K562 (cell line): ENCODE measurements around the gene PCDHA11. TPM values are rescaled to one million over a fixed set of nuclear protein-coding genes. Genes with fewer than 3 reads are reported as not detected.

ENCODE experiments used
- ATAC-seq: fragments of 200-7000 bp; cut with Tn5 transposase; 3 replicates; pipeline ENCODE4 v1.9.1; 2020; ENCODE audit warnings: moderate library complexity
- BruUV-seq: library from RNA; stranded (reverse); fragments of 400-500 nt; replicated peaks from 2 replicates; lab custom pipeline; 2021; lab: Mats Ljungman, UMichigan
- CTCF ChIA-PET: fragments of 300-600 bp; formaldehyde crosslinking; extraction: SDS; loops from one replicate; lab custom pipeline; 2021; ENCODE audit warnings: low intra/inter-chr PET ratio; lab: Yijun Ruan, JAX
- POLR2A ChIA-PET: fragments of 300-600, 350-650 bp; sonication (Branson Sonifier 250); formaldehyde crosslinking; extraction: SDS; loops from one replicate; lab custom pipeline; 2021; ENCODE audit warnings: antibody characterized with exemption, inconsistent platforms; lab: Yijun Ruan, JAX
- DNase-seq, 4 experiments: peaks; one replicate each; pipeline versions ENCODE4 v3.0.0 to v3.0.0-alpha.2; 2011 to 2018; ENCODE audit warnings: low spot score in 3 of 4, mixed read lengths in 3 of 4; ENCODE audit errors: extremely low read depth in 1 of 4
- FAIRE-seq: peaks from 2 replicates; lab custom pipeline; 2011; peaks lifted over from hg19 to GRCh38; lab: Jason Lieb, UNC
- H2AFZ ChIP-seq: 2 replicates; pipeline ENCODE4 v1.6.0; 2011; ENCODE audit warnings: low read depth, low read length, control low read depth, inconsistent platforms
- H3K27ac ChIP-seq: fragments of 200-600 bp; 3 replicates; pipeline ENCODE4 v1.8.0; 2011; ENCODE audit warnings: low read depth, mild to moderate bottlenecking, control low read depth, inconsistent platforms, low read length, moderate library complexity, mixed read lengths; ENCODE audit errors: extremely low read depth
- H3K27me3 ChIP-seq, 2 experiments: fragments of 300-600 bp in 1 of 2; 2 replicates in 1 of 2; 3 replicates in 1 of 2; pipeline versions ENCODE4 v1.6.0 to v1.8.0; 2011; ENCODE audit warnings: inconsistent platforms in 2 of 2, low read length in 2 of 2, mild to moderate bottlenecking in 1 of 2, mixed read lengths in 1 of 2, moderate library complexity in 1 of 2; ENCODE audit not compliant: control insufficient read depth in 2 of 2, insufficient read depth in 2 of 2
- H3K36me3 ChIP-seq: fragments of 300-600 bp; 3 replicates; pipeline ENCODE4 v1.8.0; 2011; ENCODE audit warnings: mild to moderate bottlenecking, low read length, inconsistent platforms; ENCODE audit not compliant: control insufficient read depth, insufficient read depth
- H3K4me1 ChIP-seq, 2 experiments: fragments of 200-600 bp in 1 of 2; replicated peaks in 1 of 2; 2 replicates in 1 of 2; 3 replicates in 1 of 2; pipeline versions ENCODE4 v1.5.1 to v1.8.0; 2011; ENCODE audit warnings: inconsistent platforms in 2 of 2, low read length in 2 of 2, mild to moderate bottlenecking in 1 of 2, mixed read lengths in 1 of 2, moderate library complexity in 1 of 2; ENCODE audit not compliant: control insufficient read depth in 2 of 2, insufficient read depth in 2 of 2
- H3K4me2 ChIP-seq: 2 replicates; pipeline ENCODE4 v1.6.1; 2011; ENCODE audit warnings: low read length, control low read depth, inconsistent platforms, mixed read lengths; ENCODE audit not compliant: insufficient read depth
- H3K4me3 ChIP-seq: fragments of 200-600 bp; sonication (generic), shearing (Covaris generic); 2 replicates; pipeline ENCODE4 v1.5.1; 2016; ENCODE audit warnings: control low read depth, inconsistent platforms
- H3K79me2 ChIP-seq: fragments of 200-600 bp; 3 replicates; pipeline ENCODE4 v1.8.0; 2011; ENCODE audit warnings: low read length, inconsistent platforms; ENCODE audit not compliant: control insufficient read depth, insufficient read depth
- H3K9ac ChIP-seq, 2 experiments: 2 replicates each; pipeline versions ENCODE4 v1.6.0 to v1.6.1; 2011; ENCODE audit warnings: low read depth in 2 of 2, low read length in 2 of 2, control low read depth in 1 of 2, inconsistent platforms in 1 of 2, mild to moderate bottlenecking in 1 of 2, mixed read lengths in 1 of 2; ENCODE audit not compliant: insufficient read depth in 1 of 2
- H3K9me1 ChIP-seq: one replicate; pipeline ENCODE4 v1.6.0; 2011; ENCODE audit warnings: inconsistent platforms, mild to moderate bottlenecking, low read length, moderate library complexity; ENCODE audit not compliant: control insufficient read depth, insufficient read depth
- H3K9me3 ChIP-seq: replicated peaks from 2 replicates; pipeline ENCODE4 v1.5.1; 2011; ENCODE audit warnings: low read depth, low read length, inconsistent platforms; ENCODE audit not compliant: control insufficient read depth, insufficient read depth
- H4K20me1 ChIP-seq: replicated peaks from 2 replicates; pipeline ENCODE4 v1.6.1; 2011; ENCODE audit warnings: low read length, inconsistent platforms, mixed read lengths; ENCODE audit not compliant: control insufficient read depth, insufficient read depth
- ASH1L ChIP-seq: fragments of 450-650 bp; IDR thresholded peaks from 2 replicates; pipeline ENCODE4 v1.6.1; 2018; ENCODE audit warnings: borderline replicate concordance, mild to moderate bottlenecking, low read depth; ENCODE audit not compliant: partially characterized antibody
- CBX3 ChIP-seq, 2 experiments: IDR thresholded peaks; 1 replicate in 1 of 2; 2 replicates in 1 of 2; pipeline ENCODE4 v1.6.1; 2012; ENCODE audit warnings: inconsistent platforms in 2 of 2, low read length in 2 of 2, borderline replicate concordance in 1 of 2, control low read depth in 1 of 2
- COPS2 ChIP-seq: fragments of 450-650 bp; conservative IDR thresholded peaks from 2 replicates; pipeline ENCODE4 v1.6.1; 2016; ENCODE audit warnings: mild to moderate bottlenecking, moderate library complexity
- CREB1 ChIP-seq, 2 experiments: sonication (generic) in 1 of 2; formaldehyde crosslinking in 1 of 2; IDR thresholded peaks; 2 replicates each; pipeline versions ENCODE4 v1.6.1 to v1.8.0; 2012 to 2022; ENCODE audit warnings: inconsistent platforms in 1 of 2, mild to moderate bottlenecking in 1 of 2, missing genetic modification reagents in 1 of 2, moderate library complexity in 1 of 2
- CTCF ChIP-seq, 3 experiments: IDR thresholded peaks in 2 of 3; conservative IDR thresholded peaks in 1 of 3; 2 replicates each; pipeline ENCODE4 v1.5.1; 2011 to 2012; ENCODE audit warnings: low read length in 3 of 3, mild to moderate bottlenecking in 3 of 3, control low read depth in 2 of 3, improper control_type of control experiment in 1 of 3, inconsistent platforms in 1 of 3, low read depth in 1 of 3, mixed read lengths in 1 of 3, moderate library complexity in 1 of 3; ENCODE audit not compliant: insufficient read depth in 2 of 3
- PBX2 ChIP-seq, 2 experiments: IDR thresholded peaks in 1 of 2; conservative IDR thresholded peaks in 1 of 2; 2 replicates each; pipeline ENCODE4 v1.6.1; 2016; ENCODE audit warnings: low read depth in 2 of 2, mild to moderate bottlenecking in 1 of 2, missing compliant biosample characterization in 1 of 2, missing genetic modification characterization in 1 of 2, moderate library complexity in 1 of 2
- RBM25 ChIP-seq: fragments of 200-400 bp; formaldehyde crosslinking; IDR thresholded peaks from 2 replicates; pipeline ENCODE4 v1.6.1; 2018; ENCODE audit warnings: low read length, low read depth, moderate library complexity; ENCODE audit not compliant: severe bottlenecking
- ZNF696 ChIP-seq: fragments of 250-450 bp; sonication (Bioruptor Pico); conservative IDR thresholded peaks from 2 replicates; pipeline ENCODE4 v1.4.0; 2020; ENCODE audit warnings: mild to moderate bottlenecking, moderate library complexity
- ZNF76 ChIP-seq: fragments of 250-450 bp; sonication (Bioruptor Pico); IDR thresholded peaks from 2 replicates; pipeline ENCODE4 v1.4.0; 2020; ENCODE audit warnings: mild to moderate bottlenecking, moderate library complexity, borderline replicate concordance
- WGBS: fragments of 100-300 bp; shearing (Covaris generic); methylation state at CpG from one replicate; pipeline ENCODE4 v1.1.6; 2016; ENCODE audit warnings: low coverage, mixed read lengths; ENCODE audit not compliant: insufficient coverage; ENCODE audit errors: missing lambda C conversion rate; 5-methylcytosine and 5-hydroxymethylcytosine counted together
- in situ Hi-C: fragments of 300-500 bp; cut with MboI; formaldehyde crosslinking; loops from 4 replicates; pipeline ENCODE4 v1.15.0; 2018; ENCODE audit warnings: inconsistent platforms, mixed read lengths
- intact Hi-C: fragments of 100-400 bp; cut with micrococcal nuclease; formaldehyde crosslinking; loops from 2 replicates; pipeline ENCODE4 v1.14.2; 2022
- polyA plus RNA-seq, 8 experiments: library from polyadenylated mRNA; depleted of rRNA in 4 of 8; stranded (reverse) in 5 of 8; unstranded in 3 of 8; fragments of >200 nt; fragmentation: Nextera tagmentation in 2 of 8; fragmentation: Illumina TruSeq in 1 of 8; extraction: Ambion mirVana in 2 of 8; extraction: Trizol in 1 of 8; gene quantifications; 2 replicates each; pipeline versions ENCODE4 v1.2.1 to v1.2.3, GENCODE V29; 2011 to 2014; ENCODE audit warnings: inconsistent platforms in 1 of 8, missing spikeins in 1 of 8
- total RNA-seq, 7 experiments: library from RNA; depleted of rRNA in 6 of 7; stranded (reverse); fragments of >200 nt in 6 of 7; fragmentation: Illumina TruSeq in 2 of 7; extraction: Trizol in 2 of 7; gene quantifications; 2 replicates each; pipeline versions ENCODE4 v1.2.1 to v1.2.3, GENCODE V29; 2011 to 2021; ENCODE audit warnings: low replicate concordance in 1 of 7
- TF ChIP-seq, protein P1 (sequence below): fragments of 450-650 bp; formaldehyde crosslinking; IDR thresholded peaks from 2 replicates; pipeline ENCODE4 v1.4.0; 2020; ENCODE audit warnings: mild to moderate bottlenecking, mixed read lengths
- TF ChIP-seq, protein P2 (sequence below): fragments of 250-450 bp; sonication (Bioruptor Pico); IDR thresholded peaks from 2 replicates; pipeline ENCODE4 v1.8.0; 2022; ENCODE audit warnings: inconsistent platforms, mild to moderate bottlenecking, moderate library complexity, borderline replicate concordance

PCDHA11 gene
- total and polyA plus RNA-seq, 9 of the 15 experiments (the other 6 are each of a cell fraction or from before 2014, with no cell fraction given), result not detected

GRCh38 chr5:140875085-140876065 lies 6.6 kb downstream of the PCDHA11 start, which contains the start of gene PCDHA12:
Gene PCDHA12 (plus strand): TSS chr5:140875308. CDS start chr5:140875473, 165 bp downstream.
- no peaks in the 10 kb centered on the region for H3K36me3 ChIP-seq
- no peak within 1 kb of the TSS for H3K9ac ChIP-seq
- H3K79me2 ChIP-seq, result no peaks in the 10 kb centered on the region
- no peaks in the 10 kb centered on the region for H3K27me3 ChIP-seq
- in situ Hi-C loops (no loop called here), intact Hi-C loops (no loop called here)
- no peak for DNase-seq
- no TSS peak for BruUV-seq
- no peak within 1 kb of the TSS for H3K27ac ChIP-seq
- H2AFZ ChIP-seq, result no peak within 1 kb of the TSS
- H3K4me1 ChIP-seq, result no peaks in the 10 kb centered on the region; a peak in 1 of 5 replicates
- ChIA-PET CTCF (no interaction called here), POLR2A (no interaction called here)
- no peak for ATAC-seq
- no peaks in the 10 kb centered on the region for H4K20me1 ChIP-seq
- H3K9me1 ChIP-seq, result no peaks in the 10 kb centered on the region
- H3K4me3 ChIP-seq, result no peak within 1 kb of the TSS
- 14% methylated on average over 41 of the region's 47 CpGs for WGBS
- no peak within 1 kb of the TSS for H3K4me2 ChIP-seq
- FAIRE-seq, result no peak
- no peaks in the 10 kb centered on the region; the same call in 1 of the 2 replicates for H3K9me3 ChIP-seq
- TF ChIP-seq COPS2 (no peak), CBX3 (IDR thresholded peaks at IDR 0.05; ENCODE audit: borderline replicate concordance in 1 of 2, low read length in 2 of 2) (no peak), CREB1 (IDR thresholded peaks at IDR 0.05) (no peak), CREB1 (CRISPR knock-in tag; IDR thresholded peaks at IDR 0.05) (no peak), ASH1L (no peak), RBM25 (no peak), CTCF (IDR thresholded peaks at IDR 0.05 in 2 of 3, conservative IDR thresholded peaks at IDR 0.05 in 1 of 3; ENCODE audit: insufficient read depth in 2 of 3, low read depth in 1 of 3, low read length in 3 of 3) (0 out of 6 replicates have a peak, but pooled peaks of 1 of the 3 experiments have one; percentile 21), PBX2 (CRISPR knock-in tag; IDR thresholded peaks at IDR 0.05; ENCODE audit: low read depth) (no peak), PBX2 (tag; conservative IDR thresholded peaks at IDR 0.05; ENCODE audit: low read depth) (no peak), ZNF76 (CRISPR knock-in tag) (no peak), ZNF696 (CRISPR knock-in tag) (no peak)
- TF ChIP-seq, protein P1, sequence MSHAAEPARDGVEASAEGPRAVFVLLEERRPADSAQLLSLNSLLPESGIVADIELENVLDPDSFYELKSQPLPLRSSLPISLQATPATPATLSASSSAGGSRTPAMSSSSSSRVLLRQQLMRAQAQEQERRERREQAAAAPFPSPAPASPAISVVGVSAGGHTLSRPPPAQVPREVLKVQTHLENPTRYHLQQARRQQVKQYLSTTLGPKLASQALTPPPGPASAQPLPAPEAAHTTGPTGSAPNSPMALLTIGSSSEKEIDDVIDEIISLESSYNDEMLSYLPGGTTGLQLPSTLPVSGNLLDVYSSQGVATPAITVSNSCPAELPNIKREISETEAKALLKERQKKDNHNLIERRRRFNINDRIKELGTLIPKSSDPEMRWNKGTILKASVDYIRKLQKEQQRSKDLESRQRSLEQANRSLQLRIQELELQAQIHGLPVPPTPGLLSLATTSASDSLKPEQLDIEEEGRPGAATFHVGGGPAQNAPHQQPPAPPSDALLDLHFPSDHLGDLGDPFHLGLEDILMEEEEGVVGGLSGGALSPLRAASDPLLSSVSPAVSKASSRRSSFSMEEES, result peak; percentile 64
- TF ChIP-seq, protein P2, sequence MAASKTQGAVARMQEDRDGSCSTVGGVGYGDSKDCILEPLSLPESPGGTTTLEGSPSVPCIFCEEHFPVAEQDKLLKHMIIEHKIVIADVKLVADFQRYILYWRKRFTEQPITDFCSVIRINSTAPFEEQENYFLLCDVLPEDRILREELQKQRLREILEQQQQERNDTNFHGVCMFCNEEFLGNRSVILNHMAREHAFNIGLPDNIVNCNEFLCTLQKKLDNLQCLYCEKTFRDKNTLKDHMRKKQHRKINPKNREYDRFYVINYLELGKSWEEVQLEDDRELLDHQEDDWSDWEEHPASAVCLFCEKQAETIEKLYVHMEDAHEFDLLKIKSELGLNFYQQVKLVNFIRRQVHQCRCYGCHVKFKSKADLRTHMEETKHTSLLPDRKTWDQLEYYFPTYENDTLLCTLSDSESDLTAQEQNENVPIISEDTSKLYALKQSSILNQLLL, result no peak
